ENCODE results near the gene WHRN. TPM values are rescaled to one million over a fixed set of nuclear protein-coding genes. Genes with fewer than 3 reads are reported as not detected.

WHRN gene
- total and polyA plus RNA-seq, 2 of the 8 experiments (the other 6 are each of a cell fraction or from before 2014, with no cell fraction given): 4.4 to 7.7 TPM

DNA sequence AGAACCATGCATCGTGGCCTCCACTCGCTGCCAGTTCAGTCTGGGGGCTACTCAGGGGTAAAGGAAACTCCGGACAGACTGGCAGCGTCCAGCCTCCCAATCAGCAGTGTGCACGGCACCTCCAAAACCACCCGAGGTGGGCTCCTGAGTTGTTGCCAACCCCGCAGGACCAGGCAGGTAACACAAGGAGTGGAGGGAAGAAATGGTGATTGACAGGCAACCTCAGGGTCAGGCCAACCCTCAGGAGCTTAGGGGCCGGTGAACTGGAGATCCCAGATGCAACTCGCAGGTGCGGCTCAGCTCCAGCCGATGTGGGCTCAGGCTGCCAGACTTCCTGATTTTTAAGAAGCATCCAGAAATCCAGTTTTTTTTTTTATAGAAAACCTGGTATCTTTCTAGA, 80.1 kb downstream of the WHRN start:
- no peaks in the 10 kb centered on the region for H3K9me3 ChIP-seq (ENCODE audit: insufficient read depth in 2 of 2, low read depth in 1 of 2, low read length in 1 of 2)
- no peak overlapping the region for H2BK5ac ChIP-seq (ENCODE audit: low read depth, low read length)
- FAIRE-seq (no peak), DNase-seq (ENCODE audit: low read depth in 1 of 2, low spot score in 2 of 2) (no peak)
- H2BK12ac ChIP-seq (ENCODE audit: low read depth, low read length): no peak overlapping the region
- no peak overlapping the region for H3K27ac ChIP-seq (ENCODE audit: low read depth, low read length)
- no peak overlapping the region for H3K4me2 ChIP-seq (ENCODE audit: insufficient read depth in 1 of 2, low read depth in 2 of 2, low read length in 2 of 2)
- H3K14ac ChIP-seq (ENCODE audit: insufficient read length): no peak overlapping the region
- H3K36me3 ChIP-seq (ENCODE audit: control insufficient read depth in 2 of 4, insufficient read depth in 4 of 4, low read length in 3 of 4): no peaks in the 10 kb centered on the region
- no peak overlapping the region for H3K4ac ChIP-seq (replicated peaks; ENCODE audit: insufficient read length, low read depth, low read length)
- no peak overlapping the region for H4K8ac ChIP-seq (ENCODE audit: extremely low read depth, insufficient read depth, low read length)
- 92% methylated on average over 7 of the region's 11 CpGs; no CpG with 5 or more reads in 1 of the 2 experiments for WGBS, 2 experiments (ENCODE audit: extremely low coverage in 1 of 2, insufficient coverage in 1 of 2, insufficient read length in 1 of 2, insufficient replicate concordance in 2 of 2, low coverage in 1 of 2, low lambda C conversion rate in 2 of 2, missing lambda C conversion rate in 1 of 2)
- peaks cover 0 to 8% (median 4%) of the 10 kb centered on the region in 4 experiments; a peak in 3 of 7 replicates for H3K4me1 ChIP-seq (replicated peaks in 1 of 4; ENCODE audit: control insufficient read depth in 3 of 4, insufficient read depth in 4 of 4, low read length in 3 of 4)
- H4K20me1 ChIP-seq (replicated peaks in 1 of 2; ENCODE audit: control insufficient read depth in 1 of 2, insufficient read depth in 2 of 2, low read length in 2 of 2): peaks cover 0 to 2% of the 10 kb centered on the region in 2 experiments
- H4K91ac ChIP-seq (replicated peaks; ENCODE audit: insufficient read length, low read length): no peak overlapping the region
- H2BK20ac ChIP-seq (ENCODE audit: low read length): no peak overlapping the region
- H3K23me2 ChIP-seq (ENCODE audit: low read depth, low read length): no peaks in the 10 kb centered on the region
- CTCF ChIA-PET (ENCODE audit: partially characterized antibody): interaction anchor here (0.6 to 22.5 kb wide), 5 partner anchors 7 to 429 kb away, joined by 3 to 271 read pairs (median 4); no protein-coding TSS in a partner anchor
- POLR2A ChIA-PET (ENCODE audit: partially characterized antibody): interaction anchor here (1.5 kb wide), 1 partner anchor 10 kb away, joined by 3 read pairs; no protein-coding TSS in a partner anchor
- H3K9ac ChIP-seq (replicated peaks in 1 of 4; ENCODE audit: extremely low read depth in 1 of 4, low read depth in 3 of 4, low read length in 3 of 4): no peak overlapping the region
- no peaks in the 10 kb centered on the region for H3K79me1 ChIP-seq (ENCODE audit: low read depth, low read length)
- H2BK120ac ChIP-seq (replicated peaks; ENCODE audit: low read depth, low read length): no peak overlapping the region
- H3K18ac ChIP-seq (ENCODE audit: extremely low read depth, low read length): no peak overlapping the region
- no peak overlapping the region for H3K23ac ChIP-seq (ENCODE audit: insufficient read length)
- no peak overlapping the region for H4K5ac ChIP-seq (ENCODE audit: insufficient read length, low read depth, low read length)
- no peak overlapping the region for H2AFZ ChIP-seq (ENCODE audit: low read length)
- no peak overlapping the region for H2AK5ac ChIP-seq (ENCODE audit: low read depth, low read length)
- H3K79me2 ChIP-seq (ENCODE audit: control insufficient read depth in 1 of 2, insufficient read depth in 2 of 2, low read length in 2 of 2): no peaks in the 10 kb centered on the region
- no peak overlapping the region for H2BK15ac ChIP-seq (ENCODE audit: low read length)
- H3K4me3 ChIP-seq (ENCODE audit: extremely low read depth in 1 of 4, insufficient read depth in 2 of 4, low read depth in 3 of 4, low read length in 4 of 4): no peak overlapping the region
- H3K27me3 ChIP-seq (replicated peaks in 1 of 4; ENCODE audit: control insufficient read depth in 3 of 4, extremely low read depth in 1 of 4, insufficient read depth in 3 of 4, low read length in 3 of 4): no peaks in the 10 kb centered on the region; a peak in 1 of 7 replicates
- H3K56ac ChIP-seq (replicated peaks; ENCODE audit: insufficient read length, low read depth, low read length): no peak overlapping the region
- no peak for TF ChIP-seq KDM1A (IDR thresholded peaks at IDR 0.05; ENCODE audit: borderline replicate concordance, low read length)
- no peak for TF ChIP-seq ATF2 (IDR thresholded peaks at IDR 0.05; ENCODE audit: low read length)
- no peak for TF ChIP-seq TAF7 (optimal IDR thresholded peaks at IDR 0.05; ENCODE audit: borderline replicate concordance, low read depth, low read length)
- TF ChIP-seq TCF12 (IDR thresholded peaks at IDR 0.05; ENCODE audit: low read depth, low read length): no peak
- no peak for TF ChIP-seq MAX (IDR thresholded peaks at IDR 0.05)
- TF ChIP-seq CHD1 (IDR thresholded peaks at IDR 0.05; ENCODE audit: low read depth, low read length): no peak
- no peak for TF ChIP-seq CHD2 (IDR thresholded peaks at IDR 0.05; ENCODE audit: low read length)
- no peak for TF ChIP-seq EP300 (IDR thresholded peaks at IDR 0.05; ENCODE audit: borderline replicate concordance in 1 of 2, low read depth in 2 of 2, low read length in 2 of 2)
- TF ChIP-seq EZH2 (IDR thresholded peaks at IDR 0.05; ENCODE audit: low read depth, low read length, severe bottlenecking): no peak
- no peak for TF ChIP-seq RBBP5 (IDR thresholded peaks at IDR 0.05; ENCODE audit: borderline replicate concordance, low read depth, low read length)
- no peak for TF ChIP-seq HDAC2 (IDR thresholded peaks at IDR 0.05; ENCODE audit: borderline replicate concordance in 1 of 2, low read depth in 2 of 2, low read length in 2 of 2)

Data from H1 (cell line).